ENCODE results near the gene KNCN.
A peak's percentile ranks its signal among the peaks of the same experiment; 100 is the strongest.

The KNCN gene

DNA sequence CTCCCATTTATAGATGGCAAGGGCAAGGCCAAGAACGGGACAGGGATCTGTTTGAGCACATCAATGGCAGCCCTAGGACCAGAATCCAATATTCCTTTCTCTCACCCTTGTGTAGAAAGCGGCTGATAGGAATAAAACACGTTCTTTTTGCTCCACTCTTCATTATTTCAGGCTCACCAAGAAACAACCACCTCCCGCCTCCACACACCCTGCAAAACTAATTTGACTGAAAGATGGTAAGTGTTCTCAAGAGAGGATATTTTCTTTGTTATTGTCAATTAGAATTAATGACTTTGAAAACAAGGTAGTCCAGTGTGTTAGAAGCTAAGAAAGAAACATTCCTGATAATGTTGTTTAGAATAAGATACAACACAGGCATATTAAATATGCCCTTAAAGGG, 11.9 kb upstream of the KNCN start:
- DNase-seq: no peak

DNA sequence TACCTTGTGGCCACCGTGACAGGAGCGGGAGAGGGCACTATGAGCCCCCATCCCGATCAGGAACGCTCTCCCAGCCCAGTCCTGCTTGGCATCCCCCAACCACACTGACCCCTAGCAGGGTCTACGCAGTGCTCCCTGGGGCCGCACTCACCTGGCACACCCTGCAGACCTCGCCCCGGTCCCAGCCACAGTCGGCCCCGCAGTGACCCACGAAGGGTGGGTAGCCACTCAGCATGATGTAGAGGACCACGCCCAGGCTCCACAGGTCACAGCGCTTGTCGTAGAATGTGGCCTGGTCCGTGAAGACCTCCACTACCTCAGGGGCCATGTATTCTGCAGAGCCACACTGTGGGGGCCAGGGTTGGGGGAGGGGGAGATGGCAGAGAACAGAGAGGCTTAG, 11.1 kb upstream of the KNCN start:
- no peak for DNase-seq

GRCh38 chr1:46558966-46559365, 7.5 kb upstream of the KNCN start:
- no peak for DNase-seq

DNA sequence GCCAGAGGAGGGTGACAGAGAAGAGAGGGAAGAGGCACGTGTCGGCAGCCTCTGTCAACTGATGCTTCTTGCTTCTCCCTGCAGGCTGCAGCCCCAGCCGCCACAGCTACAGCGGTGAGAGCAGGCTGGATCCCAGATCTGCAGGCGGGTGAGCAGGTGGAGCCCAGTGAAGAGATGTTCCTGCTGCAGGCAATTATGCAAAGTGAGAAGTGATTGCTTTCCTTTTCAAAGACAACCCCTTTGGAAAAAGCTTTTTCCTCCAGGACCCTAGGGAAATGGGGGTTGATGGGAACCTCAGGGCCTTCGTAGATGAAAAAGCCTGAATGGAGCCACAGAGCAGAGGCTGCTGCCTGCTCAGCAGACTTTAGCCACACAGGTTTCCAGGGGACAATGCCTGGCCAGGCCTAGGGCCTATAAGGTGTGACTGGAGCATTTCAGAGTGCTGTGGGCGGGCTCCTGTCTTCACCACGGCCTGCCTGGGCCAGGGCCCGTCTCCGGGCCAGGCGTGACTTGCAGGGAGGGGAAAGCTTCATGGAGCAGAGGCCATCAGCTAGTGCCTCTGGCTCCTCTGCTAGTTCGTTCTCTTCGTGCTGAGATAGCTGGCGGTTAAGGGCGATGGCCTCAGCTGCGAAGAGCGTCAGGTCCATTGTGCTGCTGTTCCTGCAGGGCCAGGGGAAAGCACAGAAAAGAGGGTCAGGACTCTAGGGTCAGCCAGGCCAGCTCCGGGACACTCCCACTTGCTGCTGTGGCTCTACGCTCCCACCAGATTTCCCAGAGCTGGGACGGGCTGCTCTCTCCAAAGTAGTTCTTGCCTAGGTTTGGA, 6.9 kb upstream of the KNCN start:
- DNase-seq: peak; percentile 75

DNA sequence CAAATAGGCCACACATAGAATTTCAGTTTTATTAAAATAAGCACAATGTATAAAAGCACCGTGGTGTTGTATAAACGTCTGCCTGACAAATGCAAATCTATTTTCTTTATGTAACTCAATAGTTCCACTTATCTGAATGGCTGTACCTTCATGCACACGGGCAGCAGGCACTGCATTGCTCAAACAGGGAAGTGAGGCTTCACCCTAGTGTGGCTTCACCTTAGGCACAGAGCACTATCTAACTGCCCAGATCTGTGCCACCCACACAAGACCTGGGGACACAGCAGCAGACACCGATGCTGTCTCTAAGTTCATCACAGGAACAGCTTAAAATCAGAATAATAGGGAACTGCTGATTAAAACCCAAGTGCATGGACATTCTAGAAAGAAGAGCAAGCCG, 6.0 kb upstream of the KNCN start:
- DNase-seq: no peak

DNA sequence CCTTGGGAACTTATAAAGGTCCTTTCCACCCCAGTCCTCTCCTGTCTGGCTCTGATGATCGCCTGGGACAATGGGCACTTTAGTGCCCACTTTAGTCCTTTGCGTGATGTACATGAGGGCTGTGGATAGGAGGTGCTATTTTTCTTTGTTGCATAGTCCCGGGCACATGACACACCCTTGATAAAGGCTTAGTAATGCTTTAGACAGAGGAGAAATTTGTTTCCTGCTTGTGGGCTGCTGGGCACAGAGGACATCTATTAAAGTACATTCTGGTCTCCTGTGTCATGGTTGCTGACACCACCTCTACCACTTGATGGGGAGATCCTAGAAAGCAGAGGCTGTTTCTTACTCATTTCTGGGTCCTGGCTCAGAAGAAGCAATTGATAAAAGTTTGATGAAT, 5.4 kb upstream of the KNCN start:
- DNase-seq: no peak

- DNase-seq: no peak
Observed at GRCh38 chr1:46555826-46556619, 4.6 kb upstream of the KNCN start.

- DNase-seq: peak; percentile 28
Observed at GRCh38 chr1:46554597-46555381, 3.3 kb upstream of the KNCN start.

DNA sequence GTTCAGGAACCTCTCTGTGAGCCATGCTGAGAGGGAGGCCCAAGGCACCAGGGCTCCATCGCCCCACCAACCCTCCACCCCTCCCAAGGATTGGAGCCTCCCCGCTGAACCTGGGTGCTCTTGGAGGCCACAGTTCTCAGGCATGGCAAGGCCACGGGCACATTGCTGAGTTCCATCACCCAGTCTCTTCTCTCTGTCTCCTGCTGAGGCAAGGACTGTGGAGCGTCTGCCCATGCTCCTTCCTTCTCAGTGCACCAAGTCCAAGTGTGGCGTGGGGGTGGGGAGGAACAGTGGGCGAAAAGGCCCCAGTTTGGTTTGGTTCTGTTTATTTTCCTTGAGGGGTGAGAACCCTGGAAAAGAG, 2.8 kb upstream of the KNCN start:
- DNase-seq: peak; percentile 40

DNA sequence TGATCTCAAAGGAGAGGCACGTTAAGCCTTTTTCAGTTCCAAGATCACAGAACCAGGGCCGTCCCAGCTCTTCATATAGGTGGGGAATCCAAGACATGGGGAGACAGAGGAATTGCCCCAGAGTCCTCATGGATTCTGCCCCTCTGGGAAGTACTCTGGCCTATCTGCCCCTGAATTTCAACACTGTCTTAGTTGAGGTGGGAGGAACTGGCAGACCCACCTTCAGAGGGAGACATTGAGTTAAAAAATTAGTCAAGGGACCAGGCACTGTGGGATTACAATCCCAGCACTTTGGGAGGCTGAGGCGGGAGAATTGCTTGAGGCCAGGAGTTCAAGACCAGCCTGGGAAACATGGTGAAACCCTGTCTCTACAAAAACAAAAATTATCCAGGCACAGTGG, 2.1 kb upstream of the KNCN start:
- no peak for DNase-seq

DNA sequence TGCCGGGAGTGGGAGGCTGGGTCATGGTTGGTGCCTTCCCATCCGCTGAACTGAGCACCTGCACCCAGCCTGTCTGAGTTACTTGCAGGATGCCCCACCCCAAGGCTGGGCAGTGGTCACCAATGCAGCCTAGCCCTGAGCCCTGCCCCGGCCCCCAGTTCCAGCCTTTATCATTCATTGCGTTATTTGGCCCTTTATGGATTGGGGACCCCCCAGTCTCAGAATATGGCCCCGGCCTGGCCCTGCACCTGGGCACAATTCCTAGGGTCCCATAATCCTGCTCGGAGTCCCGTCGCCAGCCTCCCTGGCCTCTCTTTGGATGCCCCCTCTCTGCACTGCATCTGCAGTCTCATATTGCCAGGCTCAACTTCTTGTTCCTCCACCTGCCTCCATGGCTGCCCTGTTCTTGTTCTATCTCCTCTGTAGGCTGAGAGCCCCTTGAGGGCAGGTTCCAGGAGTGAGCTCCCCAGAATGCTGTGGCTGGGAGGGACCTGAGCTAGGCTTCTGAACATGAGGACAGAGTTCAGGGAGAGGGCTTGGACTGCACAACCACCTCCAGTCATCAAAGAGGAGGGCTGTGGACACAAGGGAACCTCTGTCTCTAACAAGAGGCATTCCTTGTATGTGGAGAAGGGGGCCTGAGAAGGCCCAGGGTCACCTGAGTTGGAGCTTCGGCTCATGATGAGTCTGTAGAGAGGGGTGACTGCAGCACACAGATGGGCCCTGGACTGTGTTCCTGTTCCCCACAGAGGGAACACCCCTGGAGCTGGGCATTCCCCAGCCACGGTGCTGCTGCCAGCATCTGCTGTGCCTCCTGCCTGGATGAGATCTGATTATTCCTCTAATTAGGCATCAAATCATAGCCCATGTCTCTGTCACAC, 1.1 kb upstream of the KNCN start:
- DNase-seq: peak; percentile 11

- DNase-seq: peak; percentile 54
Observed at GRCh38 chr1:46550751-46551231, 656 bp downstream of the KNCN start.

DNA sequence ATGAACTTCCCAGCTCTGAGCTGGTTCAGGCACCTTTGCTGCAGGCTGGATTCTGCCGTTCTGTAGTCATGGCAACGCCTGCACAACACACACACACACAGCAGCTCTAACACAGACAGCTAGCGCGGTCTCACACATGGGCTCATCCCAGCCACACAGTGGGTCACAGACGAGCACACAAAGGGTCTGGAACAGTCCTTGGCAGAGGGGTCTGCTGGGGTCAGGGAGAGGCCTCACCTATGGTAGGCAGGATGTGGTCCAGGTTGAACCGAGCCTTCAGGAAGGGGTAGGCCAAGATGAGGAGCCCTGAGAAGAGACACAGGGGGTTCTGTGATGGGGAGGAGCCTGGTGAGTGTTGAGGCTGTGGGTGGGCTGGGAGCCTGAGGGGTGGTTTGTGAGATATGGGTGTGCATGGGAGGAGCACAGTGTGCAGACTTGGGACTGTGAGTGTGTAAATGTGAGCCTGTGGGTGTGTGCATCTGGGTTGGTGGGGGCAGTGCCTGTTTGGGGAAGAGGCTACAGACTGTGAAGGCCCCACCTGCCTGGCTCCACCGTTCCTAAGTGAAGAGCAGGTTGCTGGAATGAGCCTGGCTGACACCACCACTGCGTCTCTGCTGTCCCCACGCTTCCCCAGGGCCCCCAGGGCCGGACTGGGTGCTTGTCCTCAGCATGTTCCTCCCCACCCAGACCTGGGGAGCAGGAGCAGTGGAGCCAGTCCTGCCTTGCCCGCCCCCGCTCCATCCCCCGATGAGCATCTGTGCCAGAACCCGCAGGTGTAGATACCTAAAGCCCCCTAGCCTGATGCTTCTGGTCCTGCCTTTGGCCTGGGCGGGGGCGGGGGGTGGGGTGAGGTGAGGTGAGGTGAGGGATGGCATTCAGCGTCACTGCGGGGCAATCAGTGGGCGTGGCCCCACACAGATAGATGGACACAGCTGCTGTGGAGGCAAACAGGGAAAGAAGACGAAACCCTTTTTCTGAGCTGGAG, 1.5 kb downstream of the KNCN start:
- peak; percentile 81 for DNase-seq

- DNase-seq: peak; percentile 29
Observed at GRCh38 chr1:46547481-46548383, 3.7 kb downstream of the KNCN start.

GRCh38 chr1:46546210-46546609, 5.2 kb downstream of the KNCN start:
- DNase-seq: no peak

- no peak for DNase-seq
Observed at GRCh38 chr1:46545784-46546183, 5.7 kb downstream of the KNCN start.

DNA sequence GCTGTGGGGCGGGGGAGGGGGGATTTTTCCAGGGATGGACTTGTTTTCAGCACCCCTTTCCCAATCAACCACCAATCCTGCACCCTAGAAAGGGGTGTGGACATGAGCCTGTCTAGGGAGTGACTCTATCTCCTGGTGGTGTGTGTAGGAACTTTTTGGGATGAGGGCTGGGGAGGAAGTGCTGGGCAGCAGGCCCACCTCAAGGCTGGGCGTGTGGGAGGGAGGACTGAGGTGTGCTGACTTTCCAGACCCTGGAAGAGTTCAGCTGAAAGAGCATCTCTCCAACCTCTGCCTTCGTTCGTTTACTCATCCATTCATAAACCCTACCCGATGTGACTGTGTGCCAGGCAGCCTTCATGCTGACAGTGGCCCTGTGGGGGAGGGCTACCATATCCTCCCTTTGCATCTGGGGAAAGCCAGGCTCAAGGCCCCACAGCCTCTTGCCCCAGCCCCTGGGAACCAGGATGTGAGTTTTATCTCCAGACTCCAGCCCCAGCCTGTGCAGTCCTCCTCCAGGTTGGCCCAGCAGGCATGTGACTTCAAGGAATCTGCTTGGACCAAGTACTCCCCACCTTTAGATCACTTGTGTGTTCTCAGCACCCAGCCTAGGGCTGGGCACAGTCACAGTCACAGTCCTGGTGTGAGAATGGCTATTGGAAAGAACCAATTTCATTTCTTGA, 6.7 kb downstream of the KNCN start:
- no peak for DNase-seq

GRCh38 chr1:46543761-46544560, 7.5 kb downstream of the KNCN start:
- no peak for DNase-seq

- DNase-seq: peak; percentile 13
Observed at GRCh38 chr1:46543382-46543760, 8.1 kb downstream of the KNCN start.
